Measurements from ENCODE around the gene ITPKA.

ITPKA gene

DNA sequence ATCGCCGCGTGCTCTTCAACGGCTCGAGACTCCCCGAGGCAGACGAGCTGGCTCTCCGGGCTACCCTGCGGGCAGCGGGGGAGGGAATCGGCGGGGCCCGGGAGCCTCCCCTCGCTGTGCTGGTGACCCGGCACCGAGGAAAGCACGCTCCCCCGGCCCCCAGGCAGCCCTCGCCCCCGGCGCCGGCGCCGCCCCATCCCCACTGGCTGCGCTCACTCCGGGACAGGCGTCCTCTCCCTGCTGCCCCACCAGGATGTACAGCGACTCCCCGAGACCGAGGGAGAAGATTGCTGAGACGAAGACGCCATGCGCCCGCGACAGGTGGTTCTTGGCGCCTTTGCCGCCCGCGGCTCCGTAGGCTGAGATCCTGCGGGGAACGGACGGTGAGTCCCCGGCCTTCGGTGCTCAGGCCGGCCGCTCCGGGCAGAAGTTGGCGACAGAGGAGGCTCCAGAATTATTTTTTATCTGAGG is 18.3 kb downstream of the ITPKA start:
- peak; percentile 21 for DNase-seq

DNA sequence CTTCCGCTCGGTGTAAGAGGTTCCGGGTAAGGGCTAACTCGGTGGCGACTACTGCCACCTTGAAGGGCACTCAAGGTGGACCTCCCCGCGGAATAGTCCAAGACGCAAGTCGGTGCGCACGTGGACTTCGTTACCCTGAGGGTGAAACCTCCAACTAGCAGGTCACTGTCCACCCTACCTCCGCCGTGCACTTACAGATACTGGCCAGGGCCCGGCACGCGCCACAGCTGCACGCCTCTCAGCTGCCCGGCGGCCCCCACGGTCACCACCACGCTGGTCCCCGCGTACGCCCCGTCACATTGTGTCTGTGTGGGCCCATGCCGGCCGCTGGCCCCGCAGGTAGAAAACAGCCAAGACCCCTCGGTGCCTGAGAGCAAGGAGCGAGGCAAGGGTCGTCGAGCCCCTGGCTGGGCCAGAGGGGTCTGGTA is 18.9 kb downstream of the ITPKA start:
- no peak for DNase-seq

DNA sequence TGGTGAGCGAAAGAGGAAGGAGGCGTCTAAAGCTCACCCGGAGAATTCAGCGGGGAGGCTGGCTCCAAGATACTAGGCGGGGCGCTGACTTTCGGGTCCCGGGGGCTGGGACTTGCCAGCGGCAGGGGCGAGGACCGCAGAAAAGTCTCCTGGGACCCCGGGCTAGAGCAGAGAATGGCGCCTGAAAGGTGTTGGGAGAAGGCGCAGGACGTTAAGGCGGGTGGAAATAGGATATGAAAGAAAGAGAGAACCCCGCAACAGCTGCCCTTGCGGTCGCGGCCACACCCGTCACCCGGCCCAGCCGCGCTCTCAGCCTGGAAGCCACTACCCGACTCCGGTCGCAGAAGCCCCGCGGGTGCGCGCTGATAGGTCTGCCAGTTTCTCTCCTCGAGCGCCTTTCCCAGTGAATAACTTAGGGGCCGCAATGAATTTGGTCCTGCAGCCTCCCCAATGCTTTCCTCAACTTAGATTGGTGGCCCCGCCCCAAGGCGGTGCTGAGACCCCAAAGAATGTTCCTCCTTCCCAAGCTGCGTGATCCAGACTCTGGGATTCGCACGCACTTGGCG is 19.3 kb downstream of the ITPKA start:
- peak; percentile 39 for DNase-seq

DNA sequence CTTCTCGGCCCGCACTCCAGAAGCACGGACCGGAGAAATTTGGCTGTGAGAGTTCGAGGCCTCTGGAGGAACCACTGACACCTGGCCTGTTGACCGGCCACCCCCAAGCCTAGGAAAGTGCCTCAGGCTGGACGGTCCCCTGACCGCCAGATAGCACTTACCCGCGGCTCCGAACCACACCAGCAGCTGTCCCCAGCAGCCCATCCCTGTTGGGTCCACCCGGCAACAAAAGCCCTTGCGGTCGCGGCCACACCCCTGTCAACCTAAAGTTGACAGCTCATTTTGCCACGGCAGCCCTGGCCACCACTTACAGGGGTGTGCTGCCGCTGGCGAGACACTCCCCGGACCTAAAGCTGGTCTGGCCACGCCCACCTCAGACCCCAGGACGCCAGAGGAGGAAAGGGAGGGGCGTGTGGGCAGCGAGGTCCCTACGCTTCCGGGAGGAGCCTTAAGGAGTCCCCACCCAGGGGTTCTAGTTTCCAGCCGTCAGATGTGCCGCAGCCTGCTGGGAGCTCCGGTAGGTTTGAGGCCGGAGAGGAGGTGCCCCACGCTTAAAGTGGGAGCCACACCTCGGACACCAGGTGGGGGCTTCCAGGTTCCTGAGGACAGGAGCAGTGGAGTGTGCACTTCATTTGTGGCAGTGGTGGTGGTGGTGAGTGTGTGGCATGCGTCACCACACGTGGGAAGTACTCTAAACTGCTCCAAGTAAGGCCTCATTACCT is 20.0 kb downstream of the ITPKA start, which contains the start of gene LTK:
Gene LTK (minus strand): TSS at position 322 of the 722 bp plus-strand sequence. CDS start 118 bp downstream, at position 204.
- peak; percentile 25 for DNase-seq

DNA sequence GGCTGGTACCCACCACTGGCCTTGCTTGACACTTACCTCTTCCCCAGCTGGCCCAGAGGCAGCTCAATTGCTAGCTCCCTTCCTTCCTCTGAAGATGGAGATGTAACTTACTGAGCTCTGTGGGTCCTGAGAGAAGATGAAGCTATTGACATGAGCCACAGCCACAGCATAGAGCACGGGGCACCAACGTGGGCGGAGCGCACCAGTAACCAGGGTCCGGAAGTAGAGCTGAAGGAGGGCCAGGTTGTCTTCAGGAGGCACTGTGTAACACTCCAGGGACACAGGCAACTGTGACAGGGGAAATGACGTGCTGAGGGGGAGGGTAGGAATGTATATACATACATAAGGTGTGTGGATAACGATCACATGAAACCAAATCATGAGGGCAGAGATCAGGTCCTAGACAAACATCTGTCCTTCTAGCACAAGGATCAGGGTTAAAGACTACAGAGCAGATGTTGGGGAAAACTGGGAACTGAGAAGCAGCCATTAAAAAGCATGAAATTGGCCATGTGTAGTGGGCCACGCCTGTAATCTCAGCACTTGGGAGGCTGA is 24.3 kb downstream of the ITPKA start:
- no peak for DNase-seq

DNA sequence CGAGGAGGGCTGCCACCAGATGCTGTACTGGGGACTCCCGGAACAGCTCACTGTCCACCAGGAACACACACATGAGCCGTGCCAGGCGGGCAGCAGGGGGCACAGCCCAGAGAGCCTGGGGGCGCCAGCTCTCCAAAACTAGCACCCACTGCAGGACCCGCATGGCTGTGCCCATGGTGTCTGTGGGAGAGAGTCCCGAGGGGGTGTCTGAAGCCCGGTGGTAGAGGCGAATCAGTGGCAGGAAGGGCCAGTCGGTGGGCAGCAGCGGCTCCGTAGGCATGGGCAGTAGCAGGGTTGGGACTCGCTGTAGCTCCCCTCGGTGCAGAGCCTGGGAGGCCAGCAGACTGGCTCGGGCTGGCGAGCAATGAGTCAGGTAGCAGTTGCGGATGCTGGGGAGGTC is 27.0 kb downstream of the ITPKA start:
- DNase-seq = no peak

DNA sequence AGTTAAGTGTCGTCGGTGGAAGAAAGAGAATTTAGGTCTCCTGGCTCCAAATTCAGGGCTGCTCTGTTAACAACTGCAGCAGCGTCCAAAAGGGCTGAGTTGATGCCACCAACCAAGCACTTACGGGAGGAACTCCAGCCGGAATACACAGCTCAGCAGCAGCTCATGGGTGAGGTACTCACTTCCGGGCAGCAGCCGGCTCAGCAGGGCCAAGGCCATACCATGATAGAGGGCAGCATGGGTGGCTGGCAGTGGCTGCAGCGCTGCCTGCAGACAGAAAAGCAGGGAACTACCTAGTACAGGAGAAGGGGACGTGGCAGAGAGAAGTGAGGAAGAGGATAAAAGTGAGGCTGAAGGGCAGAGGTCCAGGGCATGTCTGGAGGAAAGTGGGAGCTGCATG is 27.9 kb downstream of the ITPKA start:
- DNase-seq = no peak

DNA sequence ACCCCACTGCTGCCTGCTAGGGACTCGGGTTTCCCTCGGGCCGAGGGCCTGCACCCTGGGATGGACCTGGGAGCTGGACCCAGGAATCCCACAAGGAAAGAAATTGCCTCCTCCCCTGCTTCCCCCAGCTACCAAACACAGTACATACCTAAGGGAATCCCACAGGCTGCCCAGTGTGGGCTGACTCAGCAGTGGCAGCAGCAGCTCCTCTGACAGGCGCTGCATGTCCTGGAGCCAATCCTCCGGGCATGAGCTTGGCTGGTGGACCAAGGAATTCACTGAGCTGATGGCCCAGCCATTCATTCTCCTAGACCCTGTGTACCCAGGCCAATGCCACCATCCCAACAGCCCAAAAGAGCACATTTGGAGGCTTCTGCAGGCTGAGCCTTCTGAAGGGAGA is 29.4 kb downstream of the ITPKA start:
- DNase-seq = no peak

DNA sequence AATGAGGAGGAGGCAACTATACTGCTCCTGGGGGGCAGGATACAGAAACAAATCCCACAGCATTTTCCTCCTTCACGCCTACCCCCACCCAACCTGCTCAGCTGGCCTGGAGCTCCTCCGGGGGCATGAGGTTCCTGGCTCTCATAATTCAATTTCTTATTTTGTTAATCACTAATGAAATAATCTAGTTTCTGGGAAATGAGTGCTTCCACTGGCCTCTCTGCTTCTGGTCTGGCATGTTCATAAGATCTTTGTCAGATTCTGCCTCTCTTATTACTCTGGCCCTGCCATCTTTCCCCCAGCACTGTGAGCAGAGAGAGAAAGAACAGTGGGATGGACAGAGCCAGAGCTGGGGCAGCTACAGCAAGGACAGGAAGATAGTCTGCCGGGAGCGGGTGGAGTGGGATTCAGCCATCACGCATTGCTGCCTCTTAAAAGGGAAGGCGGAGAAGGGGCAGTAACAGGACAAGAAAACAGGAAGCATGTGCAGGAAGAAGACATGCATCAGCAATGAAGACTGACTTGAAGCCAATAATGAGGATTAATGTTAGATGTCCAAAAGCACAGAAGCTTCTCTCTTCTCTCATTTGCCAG is 36.8 kb downstream of the ITPKA start:
- no peak for DNase-seq

DNA sequence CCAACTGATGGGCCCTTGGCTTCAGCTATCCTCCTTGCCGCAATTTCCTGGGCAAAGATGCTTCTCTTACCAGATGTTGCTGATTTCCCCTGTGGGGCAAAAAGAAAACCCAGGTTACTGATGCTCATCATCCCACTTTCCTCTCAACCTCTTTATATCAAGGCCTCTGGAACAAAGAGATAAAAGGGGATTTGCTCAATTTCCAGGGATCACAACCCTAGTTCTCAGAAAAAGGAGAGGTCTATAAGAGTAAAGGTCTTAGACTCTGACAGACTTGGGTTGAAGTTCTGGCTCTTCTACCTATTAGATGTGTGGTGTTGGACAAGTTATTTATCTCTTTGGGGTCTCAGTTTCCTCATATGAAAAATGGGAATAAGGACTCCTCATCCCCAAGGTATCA is 41.9 kb downstream of the ITPKA start:
- no peak for DNase-seq

DNA sequence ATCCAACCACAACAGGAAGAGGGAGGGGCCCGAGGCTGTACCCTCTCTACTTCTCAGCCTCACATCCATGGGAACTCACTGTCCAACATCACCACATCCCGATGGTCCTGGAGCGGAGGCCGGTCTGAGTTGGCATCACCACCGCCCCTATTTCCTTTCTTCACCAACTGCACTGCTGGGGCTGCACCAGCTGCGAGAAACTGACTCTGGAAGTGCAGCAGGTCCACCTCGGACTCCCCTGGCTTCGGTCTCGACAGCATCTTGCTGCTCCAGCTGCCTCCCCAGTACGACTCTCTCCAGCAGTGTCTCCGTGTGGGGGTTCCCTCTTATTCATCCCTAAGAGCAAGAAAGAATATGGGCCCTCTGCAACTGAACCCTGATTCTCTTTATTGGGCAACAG is 43.2 kb downstream of the ITPKA start:
- no peak for DNase-seq

DNA sequence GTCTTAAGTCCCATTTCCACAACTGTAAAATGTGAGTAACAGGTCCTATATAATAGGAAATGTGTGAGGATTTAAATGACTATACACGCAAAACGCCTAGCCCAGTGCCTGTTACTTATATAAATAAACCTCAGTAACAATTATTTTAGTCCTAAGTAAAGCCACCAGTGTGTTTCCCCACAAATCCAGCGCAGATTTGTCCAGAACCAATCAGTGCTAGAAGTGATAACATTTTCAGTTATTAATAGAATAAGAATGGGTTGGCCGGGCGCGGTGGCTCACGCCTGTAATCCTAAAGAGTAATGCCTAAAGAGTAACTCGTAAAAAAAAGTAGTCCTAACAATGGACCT is 49.8 kb downstream of the ITPKA start:
- DNase-seq = no peak

DNA sequence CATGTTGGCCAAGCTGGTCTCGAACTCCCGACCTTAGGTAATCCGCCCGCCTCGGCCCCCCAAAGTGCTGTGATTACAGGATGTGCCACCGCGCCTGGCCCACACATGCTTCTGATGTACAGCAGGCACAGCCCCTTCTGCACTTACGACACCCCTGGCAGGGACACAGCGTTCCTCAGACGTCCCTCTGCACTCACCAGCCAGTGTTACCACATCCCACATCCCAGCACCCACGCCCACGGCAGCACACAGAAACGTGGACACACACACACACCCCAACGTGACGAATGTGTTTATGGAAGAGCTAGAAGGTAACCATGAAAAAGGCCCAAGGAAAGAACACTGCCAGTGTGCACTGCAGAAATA is 51.0 kb downstream of the ITPKA start:
- DNase-seq = peak; percentile 23

DNA sequence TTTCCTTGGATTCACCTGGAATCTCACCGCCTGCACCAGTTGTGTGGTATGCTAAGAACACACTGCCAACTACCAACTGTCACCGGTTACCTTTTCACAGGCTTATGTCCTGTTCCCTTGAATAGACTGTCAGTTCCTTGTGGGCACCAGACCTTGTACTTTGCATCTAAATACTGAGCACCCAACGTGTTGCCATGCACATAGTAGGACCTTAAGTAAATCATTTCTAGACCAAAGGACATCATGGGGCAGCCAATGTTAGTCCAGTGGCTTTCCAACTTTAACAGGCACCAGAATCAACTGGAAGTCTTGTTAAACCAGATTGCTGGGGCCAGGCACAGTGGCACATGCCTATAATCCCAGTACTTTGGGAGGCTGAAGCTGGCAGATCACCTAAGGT is 51.5 kb downstream of the ITPKA start:
- no peak for DNase-seq

DNA sequence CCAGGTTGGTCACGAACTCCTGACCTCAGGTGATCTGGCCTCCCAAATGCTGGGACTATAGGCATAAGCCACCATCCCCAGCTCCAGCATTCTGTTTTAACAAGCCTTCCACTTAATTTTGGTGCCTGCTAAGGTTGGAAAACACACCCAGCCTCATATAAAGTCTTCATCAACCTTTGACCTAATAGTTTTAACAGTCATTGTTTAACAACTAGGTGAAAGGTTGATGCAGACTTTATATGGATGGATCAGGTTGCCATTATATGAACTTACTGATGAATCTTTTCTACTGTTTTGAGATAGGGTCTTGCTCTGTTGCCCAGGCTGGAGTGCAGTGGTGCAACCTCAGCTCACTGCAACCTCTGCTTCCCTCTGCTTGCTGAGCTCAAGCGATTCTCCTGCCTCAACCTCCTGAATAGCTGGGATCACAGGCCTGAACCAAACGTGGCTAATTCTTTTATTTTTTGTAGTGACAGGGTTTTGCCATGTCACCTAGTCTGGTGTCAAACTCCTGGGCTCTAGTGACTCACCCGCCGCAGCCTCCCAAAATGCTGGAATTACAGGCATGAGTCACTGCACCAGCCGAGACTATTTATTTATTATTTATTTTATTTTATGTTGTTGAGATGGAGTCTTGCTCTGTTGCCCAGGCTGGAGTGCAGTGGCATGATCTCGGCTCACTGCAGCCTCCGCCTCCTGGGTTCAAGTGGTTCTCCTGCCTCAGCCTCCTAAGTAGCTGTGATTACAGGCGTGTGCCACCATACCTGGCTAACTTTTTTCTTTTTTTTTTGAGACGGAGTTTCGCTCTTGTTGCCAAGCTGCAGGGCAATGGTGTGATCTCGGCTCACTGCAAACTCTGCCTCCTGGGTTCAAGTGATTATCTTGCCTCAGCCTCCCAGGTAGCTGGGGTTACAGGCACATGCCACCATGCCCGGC is 53.4 kb downstream of the ITPKA start:
- DNase-seq = no peak

DNA sequence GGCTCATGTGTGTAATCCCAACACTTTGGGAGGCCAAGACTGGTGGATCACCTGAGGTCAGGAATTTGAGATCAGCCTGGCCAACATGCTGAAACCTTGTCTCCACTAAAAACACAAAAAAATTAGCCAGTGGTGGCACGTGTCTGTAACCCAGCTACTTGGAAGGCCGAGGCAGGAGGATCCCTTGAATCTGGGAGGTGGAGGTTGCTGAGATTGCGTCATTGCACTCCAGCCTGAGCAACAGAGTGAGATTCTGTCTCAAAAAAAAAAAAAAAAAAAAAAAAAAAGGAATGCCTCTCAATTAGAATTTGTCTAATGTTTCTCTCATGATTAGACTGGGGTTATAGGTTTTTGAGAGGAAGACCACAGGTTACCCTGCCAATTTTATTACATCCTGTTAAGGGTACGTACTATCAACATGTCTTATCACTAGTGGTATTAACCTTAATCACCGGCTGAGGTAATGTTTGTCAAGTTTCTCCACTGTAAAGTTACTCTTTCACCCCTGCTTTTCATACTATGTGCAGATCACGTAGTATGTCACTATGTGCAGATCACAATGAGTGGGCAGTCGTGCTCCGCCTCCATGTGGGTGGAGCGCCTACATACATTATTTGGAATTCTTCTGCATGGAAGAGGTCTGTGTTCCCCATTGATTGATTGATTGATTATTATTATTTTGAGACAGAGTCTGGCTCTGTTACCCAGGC is 56.5 kb downstream of the ITPKA start:
- no peak for DNase-seq
